ENCODE results near the gene TRMT1L. TPM values are rescaled to one million over a fixed set of nuclear protein-coding genes. Genes with fewer than 3 reads are reported as not detected.

Gene TRMT1L
- total RNA-seq, 2 experiments from 2014 or later = 20.3 to 21.1 TPM

- H3K4me1 Mint-ChIP-seq = no peaks in the 10 kb centered on the region
- peaks cover 19% of the 10 kb centered on the region for H3K9me3 Mint-ChIP-seq
- ChIA-PET CTCF (no interaction called here), POLR2A (no interaction called here)
- H3K4me3 Mint-ChIP-seq = no peak overlapping the region
- H3K27ac Mint-ChIP-seq = no peak overlapping the region
- H3K36me3 Mint-ChIP-seq (ENCODE audit: low read depth) = peaks cover 29% of the 10 kb centered on the region
- no peak for DNase-seq
- no peaks in the 10 kb centered on the region for H3K27me3 Mint-ChIP-seq
Measured at GRCh38 chr1:185105121-185105520, 51.6 kb downstream of the TRMT1L start.

DNA sequence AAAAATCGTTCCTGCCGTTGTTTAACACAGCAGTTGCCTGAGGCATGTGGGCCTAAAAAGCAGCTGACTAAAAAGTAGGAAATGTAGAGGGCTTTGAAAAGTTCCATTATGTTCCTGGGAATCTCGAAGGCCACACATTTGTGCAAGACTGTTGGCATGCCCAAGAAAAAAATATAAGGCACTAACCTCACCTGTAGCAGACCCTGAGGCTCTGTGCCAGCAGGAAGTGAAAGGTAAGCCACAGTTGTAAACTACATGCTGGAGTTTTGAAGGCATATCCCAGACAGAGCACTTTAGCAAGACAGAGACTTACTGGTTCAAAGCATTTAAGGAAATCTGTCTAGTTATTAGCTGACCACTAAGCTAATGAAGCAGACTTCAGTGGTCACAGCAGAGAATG is 52.7 kb downstream of the TRMT1L start:
- Mint-ChIP-seq H3K27ac (no peak overlapping the region), H3K27me3 (no peaks in the 10 kb centered on the region), H3K9me3 (peaks cover 14% of the 10 kb centered on the region), H3K4me3 (no peak overlapping the region), H3K36me3 (ENCODE audit: low read depth) (peaks cover 32% of the 10 kb centered on the region), H3K4me1 (no peaks in the 10 kb centered on the region)
- POLR2A ChIA-PET = no interaction called here
- no peak for DNase-seq
- CTCF ChIA-PET = no interaction called here

GRCh38 chr1:185096531-185096930 is 60.2 kb downstream of the TRMT1L start:
- DNase-seq = no peak
- no peaks in the 10 kb centered on the region for H3K9me3 Mint-ChIP-seq
- CTCF ChIA-PET = no interaction called here
- H3K4me1 Mint-ChIP-seq = no peaks in the 10 kb centered on the region
- H3K27me3 Mint-ChIP-seq = no peaks in the 10 kb centered on the region
- no peak overlapping the region for H3K4me3 Mint-ChIP-seq
- no peak overlapping the region for H3K27ac Mint-ChIP-seq
- POLR2A ChIA-PET = no interaction called here
- peaks cover 37% of the 10 kb centered on the region for H3K36me3 Mint-ChIP-seq (ENCODE audit: low read depth)

- POLR2A ChIA-PET = no interaction called here
- peaks cover 27% of the 10 kb centered on the region for H3K36me3 Mint-ChIP-seq (ENCODE audit: low read depth)
- no peak overlapping the region for H3K4me3 Mint-ChIP-seq
- DNase-seq = no peak
- H3K4me1 Mint-ChIP-seq = no peaks in the 10 kb centered on the region
- no peaks in the 10 kb centered on the region for H3K27me3 Mint-ChIP-seq
- H3K27ac Mint-ChIP-seq = no peak overlapping the region
- H3K9me3 Mint-ChIP-seq = no peaks in the 10 kb centered on the region
- CTCF ChIA-PET = no interaction called here
Measured at GRCh38 chr1:185094761-185095160, 62.0 kb downstream of the TRMT1L start.

- H3K27me3 Mint-ChIP-seq = no peaks in the 10 kb centered on the region
- no peaks in the 10 kb centered on the region for H3K4me1 Mint-ChIP-seq
- H3K27ac Mint-ChIP-seq = no peak overlapping the region
- peaks cover 31% of the 10 kb centered on the region for H3K36me3 Mint-ChIP-seq (ENCODE audit: low read depth)
- DNase-seq = no peak
- POLR2A ChIA-PET = no interaction called here
- no peak overlapping the region for H3K4me3 Mint-ChIP-seq
- CTCF ChIA-PET = interaction anchor here (0.6 to 0.8 kb wide), 2 partner anchors 221 to 302 kb away, joined by 3 to 4 read pairs; no protein-coding TSS in a partner anchor
- no peaks in the 10 kb centered on the region for H3K9me3 Mint-ChIP-seq
Measured at GRCh38 chr1:185091480-185091879, 65.3 kb downstream of the TRMT1L start.

- DNase-seq = no peak
- no peaks in the 10 kb centered on the region for H3K27me3 Mint-ChIP-seq
- H3K36me3 Mint-ChIP-seq (ENCODE audit: low read depth) = peaks cover 25% of the 10 kb centered on the region
- no peak overlapping the region for H3K4me3 Mint-ChIP-seq
- no peak overlapping the region for H3K27ac Mint-ChIP-seq
- no peaks in the 10 kb centered on the region for H3K9me3 Mint-ChIP-seq
- POLR2A ChIA-PET = no interaction called here
- no peaks in the 10 kb centered on the region for H3K4me1 Mint-ChIP-seq
- CTCF ChIA-PET = no interaction called here
Measured at GRCh38 chr1:185087746-185088145, 69.0 kb downstream of the TRMT1L start.

DNA sequence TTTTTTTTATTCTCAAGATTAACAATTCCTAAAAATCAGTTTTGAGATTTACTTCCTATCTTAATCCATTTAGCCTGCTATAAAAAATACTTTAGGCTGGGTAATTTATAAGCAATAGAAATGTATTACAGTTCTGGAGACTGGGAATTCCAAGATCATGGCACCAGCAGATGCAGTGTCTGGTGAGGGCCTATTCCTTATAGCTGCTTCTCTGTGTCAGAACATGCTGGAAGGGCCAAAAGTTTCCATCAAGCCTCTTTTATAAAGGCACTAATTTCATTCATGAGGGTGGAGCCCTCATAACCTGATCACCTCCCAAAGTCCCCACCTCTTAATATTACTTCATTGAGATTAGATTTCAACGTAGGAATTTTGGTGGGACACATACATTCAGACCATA is 69.7 kb downstream of the TRMT1L start:
- POLR2A ChIA-PET = no interaction called here
- no peak for DNase-seq
- Mint-ChIP-seq H3K27ac (no peak overlapping the region), H3K9me3 (no peaks in the 10 kb centered on the region), H3K27me3 (no peaks in the 10 kb centered on the region), H3K4me1 (no peaks in the 10 kb centered on the region), H3K36me3 (ENCODE audit: low read depth) (peaks cover 25% of the 10 kb centered on the region), H3K4me3 (no peak overlapping the region)
- CTCF ChIA-PET = interaction anchor here (1.1 kb wide), 1 partner anchor 11 kb away, joined by 3 read pairs; no protein-coding TSS in a partner anchor

GRCh38 chr1:185083818-185084217 is 72.9 kb downstream of the TRMT1L start:
- H3K27ac Mint-ChIP-seq = no peak overlapping the region
- peaks cover 17% of the 10 kb centered on the region for H3K36me3 Mint-ChIP-seq (ENCODE audit: low read depth)
- no peak for DNase-seq
- POLR2A ChIA-PET = no interaction called here
- CTCF ChIA-PET = interaction anchor here (0.6 to 1.0 kb wide), 2 partner anchors 19 to 148 kb away, joined by 3 to 4 read pairs; no protein-coding TSS in a partner anchor
- H3K4me1 Mint-ChIP-seq = no peaks in the 10 kb centered on the region
- no peak overlapping the region for H3K4me3 Mint-ChIP-seq
- no peaks in the 10 kb centered on the region for H3K27me3 Mint-ChIP-seq
- peaks cover 5% of the 10 kb centered on the region for H3K9me3 Mint-ChIP-seq

- POLR2A ChIA-PET = no interaction called here
- peaks cover 7% of the 10 kb centered on the region for H3K9me3 Mint-ChIP-seq
- H3K4me1 Mint-ChIP-seq = no peaks in the 10 kb centered on the region
Measured at GRCh38 chr1:185080422-185080821, 76.3 kb downstream of the TRMT1L start.

GRCh38 chr1:185077374-185077773 is 79.4 kb downstream of the TRMT1L start:
- H3K4me1 Mint-ChIP-seq = no peaks in the 10 kb centered on the region
- H3K36me3 Mint-ChIP-seq (ENCODE audit: low read depth) = peaks cover 5% of the 10 kb centered on the region
- no peak for DNase-seq
- H3K9me3 Mint-ChIP-seq = peaks cover 10% of the 10 kb centered on the region
- no peak overlapping the region for H3K4me3 Mint-ChIP-seq
- POLR2A ChIA-PET = interaction anchor here (0.6 kb wide), 1 partner anchor 174 kb away, joined by 3 read pairs; no protein-coding TSS in a partner anchor
- H3K27me3 Mint-ChIP-seq = no peaks in the 10 kb centered on the region
- no peak overlapping the region for H3K27ac Mint-ChIP-seq
- CTCF ChIA-PET = no interaction called here

More at GRCh38 chr1:185080422-185080821, 76.3 kb downstream of the TRMT1L start:
- peaks cover 6% of the 10 kb centered on the region for H3K36me3 Mint-ChIP-seq (ENCODE audit: low read depth)
- H3K4me3 Mint-ChIP-seq = no peak overlapping the region
- H3K27me3 Mint-ChIP-seq = no peaks in the 10 kb centered on the region
- H3K27ac Mint-ChIP-seq = no peak overlapping the region
- no peak for DNase-seq
- CTCF ChIA-PET = no interaction called here

GRCh38 chr1:185075476-185075875 is 81.3 kb downstream of the TRMT1L start:
- Mint-ChIP-seq H3K27me3 (no peaks in the 10 kb centered on the region), H3K36me3 (ENCODE audit: low read depth) (peaks cover 7% of the 10 kb centered on the region), H3K9me3 (peaks cover 13% of the 10 kb centered on the region), H3K4me1 (no peaks in the 10 kb centered on the region), H3K27ac (no peak overlapping the region), H3K4me3 (no peak overlapping the region)
- CTCF ChIA-PET = interaction anchor here (0.7 to 1.4 kb wide), 3 partner anchors 11 to 281 kb away, joined by 3 to 4 read pairs (median 3); no protein-coding TSS in a partner anchor
- POLR2A ChIA-PET = no interaction called here
- no peak for DNase-seq

DNA sequence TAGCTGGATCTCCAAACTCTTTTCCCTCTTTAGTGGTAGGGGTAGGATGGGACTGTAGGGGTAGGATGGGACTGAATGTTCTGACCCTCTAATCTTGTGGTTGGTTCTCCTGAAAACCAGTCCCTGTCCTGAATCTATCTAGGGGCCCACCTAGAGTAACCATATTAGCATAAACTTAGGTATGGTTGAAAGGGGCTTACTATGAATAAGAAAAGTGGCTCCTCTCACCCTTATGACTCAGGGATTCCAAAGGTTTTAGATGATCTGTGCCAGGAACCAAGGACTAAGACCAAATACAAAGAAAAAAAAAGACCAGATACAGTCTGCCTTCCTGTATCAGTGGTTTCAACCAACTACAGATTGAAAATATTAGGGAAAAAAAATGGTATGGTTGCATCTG is 82.4 kb downstream of the TRMT1L start:
- DNase-seq = no peak
- Mint-ChIP-seq H3K27me3 (no peaks in the 10 kb centered on the region), H3K9me3 (peaks cover 10% of the 10 kb centered on the region), H3K27ac (no peak overlapping the region), H3K4me3 (no peak overlapping the region), H3K4me1 (no peaks in the 10 kb centered on the region), H3K36me3 (ENCODE audit: low read depth) (peaks cover 7% of the 10 kb centered on the region)
- ChIA-PET POLR2A (no interaction called here), CTCF (no interaction called here)

DNA sequence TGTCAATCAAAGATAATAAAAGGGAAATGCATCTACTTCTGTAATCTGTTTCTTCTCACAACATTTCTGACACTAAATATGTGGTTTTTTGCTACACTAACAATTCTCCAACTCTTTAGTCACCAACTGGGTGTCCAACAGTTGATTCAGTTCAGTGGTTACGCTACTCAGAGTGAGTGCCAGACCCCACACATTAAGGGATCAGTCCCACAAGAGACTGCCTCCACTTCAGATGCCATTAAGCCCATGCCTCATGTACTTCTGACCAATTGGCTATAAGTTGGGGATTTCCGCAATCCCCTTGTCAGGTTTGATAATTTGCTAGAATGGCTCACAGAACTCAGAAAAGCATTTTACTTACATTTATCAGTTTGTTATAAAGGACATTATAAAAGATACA is 83.0 kb downstream of the TRMT1L start:
- CTCF ChIA-PET = no interaction called here
- no peak for DNase-seq
- peaks cover 10% of the 10 kb centered on the region for H3K9me3 Mint-ChIP-seq
- no peaks in the 10 kb centered on the region for H3K27me3 Mint-ChIP-seq
- no peaks in the 10 kb centered on the region for H3K4me1 Mint-ChIP-seq
- no peak overlapping the region for H3K4me3 Mint-ChIP-seq
- peaks cover 7% of the 10 kb centered on the region for H3K36me3 Mint-ChIP-seq (ENCODE audit: low read depth)
- POLR2A ChIA-PET = no interaction called here
- H3K27ac Mint-ChIP-seq = no peak overlapping the region

- Mint-ChIP-seq H3K4me1 (no peaks in the 10 kb centered on the region), H3K27me3 (no peaks in the 10 kb centered on the region), H3K27ac (no peak overlapping the region), H3K36me3 (ENCODE audit: low read depth) (peaks cover 16% of the 10 kb centered on the region), H3K4me3 (no peak overlapping the region), H3K9me3 (peaks cover 8% of the 10 kb centered on the region)
- CTCF ChIA-PET = interaction anchor here (0.6 kb wide), 1 partner anchor 38 kb away, joined by 4 read pairs; no protein-coding TSS in a partner anchor
- POLR2A ChIA-PET = no interaction called here
- DNase-seq = no peak
Measured at GRCh38 chr1:185070051-185070450, 86.7 kb downstream of the TRMT1L start.
